ENCODE data around the gene OVCH1.
"Not testable (repeated sequence)": the region's sequence is repeated elsewhere in the genome, so short reads cannot be mapped to it uniquely, and the experiment has no call there.

OVCH1 gene

DNA sequence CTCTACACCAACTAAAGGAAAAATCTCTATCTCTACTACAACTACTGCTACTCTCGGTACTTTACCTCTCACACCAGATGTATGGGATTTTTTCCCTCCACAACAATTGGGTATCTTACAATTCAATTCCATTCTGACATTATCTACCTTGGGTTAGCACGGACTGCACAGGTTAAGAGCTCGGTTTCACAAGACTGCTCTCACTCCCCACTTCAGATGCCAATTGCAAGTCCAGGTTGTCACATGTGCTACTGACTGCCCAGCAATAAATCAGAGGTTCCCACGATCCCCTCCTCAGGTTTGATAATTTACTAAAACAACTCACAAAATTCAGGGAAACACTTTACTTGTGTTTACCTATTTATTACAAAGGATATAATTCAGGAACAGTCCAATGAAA, 58.0 kb downstream of the OVCH1 start:
- Histone ChIP-seq H3K36me3 (no peaks in the 10 kb centered on the region), H3K4me1 (ENCODE audit: control insufficient read depth in 1 of 2, insufficient read depth in 1 of 2, low read depth in 1 of 2, low read length in 1 of 2) (peaks cover 11 to 17% of the 10 kb centered on the region in 2 experiments), H3K27me3 (peaks cover 5% of the 10 kb centered on the region), H3K4me3 (ENCODE audit: low read depth in 1 of 2, low read length in 1 of 2) (no peak overlapping the region), H3K9me3 (no peaks in the 10 kb centered on the region), H3K27ac (no peak overlapping the region)
- TF ChIP-seq, protein P1, sequence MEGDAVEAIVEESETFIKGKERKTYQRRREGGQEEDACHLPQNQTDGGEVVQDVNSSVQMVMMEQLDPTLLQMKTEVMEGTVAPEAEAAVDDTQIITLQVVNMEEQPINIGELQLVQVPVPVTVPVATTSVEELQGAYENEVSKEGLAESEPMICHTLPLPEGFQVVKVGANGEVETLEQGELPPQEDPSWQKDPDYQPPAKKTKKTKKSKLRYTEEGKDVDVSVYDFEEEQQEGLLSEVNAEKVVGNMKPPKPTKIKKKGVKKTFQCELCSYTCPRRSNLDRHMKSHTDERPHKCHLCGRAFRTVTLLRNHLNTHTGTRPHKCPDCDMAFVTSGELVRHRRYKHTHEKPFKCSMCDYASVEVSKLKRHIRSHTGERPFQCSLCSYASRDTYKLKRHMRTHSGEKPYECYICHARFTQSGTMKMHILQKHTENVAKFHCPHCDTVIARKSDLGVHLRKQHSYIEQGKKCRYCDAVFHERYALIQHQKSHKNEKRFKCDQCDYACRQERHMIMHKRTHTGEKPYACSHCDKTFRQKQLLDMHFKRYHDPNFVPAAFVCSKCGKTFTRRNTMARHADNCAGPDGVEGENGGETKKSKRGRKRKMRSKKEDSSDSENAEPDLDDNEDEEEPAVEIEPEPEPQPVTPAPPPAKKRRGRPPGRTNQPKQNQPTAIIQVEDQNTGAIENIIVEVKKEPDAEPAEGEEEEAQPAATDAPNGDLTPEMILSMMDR (IDR thresholded peaks at IDR 0.05): no peak

DNA sequence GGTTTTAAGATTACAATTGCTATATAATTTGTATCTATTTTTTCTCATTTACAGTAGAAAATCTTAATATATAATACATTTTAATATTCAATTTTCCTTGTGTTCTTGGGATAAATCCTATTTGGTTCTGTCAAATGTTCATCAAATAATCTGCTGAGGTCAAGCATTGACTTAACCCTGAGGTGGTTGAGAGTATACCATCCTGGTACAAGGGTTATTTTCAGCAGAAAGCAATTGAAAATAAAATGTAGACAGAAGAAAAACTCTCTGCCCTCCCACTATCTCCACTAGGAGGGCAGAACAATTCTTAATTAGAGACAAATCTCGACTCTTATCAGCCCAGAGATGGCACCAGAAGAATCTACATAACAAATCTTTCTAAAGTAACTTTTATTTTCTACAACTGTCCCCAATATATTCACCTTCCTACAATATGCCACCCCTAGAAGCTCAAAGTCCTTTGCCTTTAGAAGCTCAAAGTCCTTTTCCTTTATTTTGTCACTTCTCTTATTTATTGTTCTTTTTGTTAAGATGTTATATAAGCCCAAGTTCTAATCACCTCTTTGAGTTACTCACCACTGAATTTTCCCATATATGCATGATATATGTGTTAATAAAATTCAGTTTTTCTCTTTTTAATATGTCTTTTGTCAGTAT, 58.6 kb downstream of the OVCH1 start:
- Histone ChIP-seq H3K36me3 (no peaks in the 10 kb centered on the region), H3K4me1 (ENCODE audit: control insufficient read depth in 1 of 2, insufficient read depth in 1 of 2, low read depth in 1 of 2, low read length in 1 of 2) (peaks cover 11 to 22% of the 10 kb centered on the region in 2 experiments), H3K4me3 (ENCODE audit: low read depth in 1 of 2, low read length in 1 of 2) (no peak overlapping the region), H3K27ac (no peak overlapping the region), H3K27me3 (no peaks in the 10 kb centered on the region), H3K9me3 (no peaks in the 10 kb centered on the region)
- TF ChIP-seq, protein P1 (IDR thresholded peaks at IDR 0.05): no peak

DNA sequence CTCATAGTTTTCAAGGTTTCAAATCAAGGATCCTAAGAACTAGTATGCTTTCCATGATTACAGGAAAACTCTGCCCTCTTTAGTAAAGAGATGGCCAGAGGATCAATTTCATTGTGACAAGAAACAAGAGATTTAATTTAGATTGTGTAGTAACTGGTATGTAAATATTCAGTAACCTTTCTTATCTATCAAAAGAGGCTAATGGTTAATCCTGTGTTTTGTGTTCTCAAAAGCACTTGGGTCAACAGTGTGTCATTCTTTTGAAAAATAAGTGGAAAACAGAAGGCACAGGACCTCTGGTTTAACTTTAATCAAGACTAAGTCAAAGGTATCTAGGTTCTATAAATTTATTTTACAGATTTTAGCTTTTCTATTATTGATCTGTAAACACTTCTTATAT, 59.9 kb downstream of the OVCH1 start:
- H3K36me3 ChIP-seq: no peaks in the 10 kb centered on the region
- no peak overlapping the region for H3K4me3 ChIP-seq (ENCODE audit: low read depth in 1 of 2, low read length in 1 of 2)
- peaks cover 11 to 22% of the 10 kb centered on the region in 2 experiments for H3K4me1 ChIP-seq (ENCODE audit: control insufficient read depth in 1 of 2, insufficient read depth in 1 of 2, low read depth in 1 of 2, low read length in 1 of 2)
- TF ChIP-seq, protein P1 (IDR thresholded peaks at IDR 0.05): no peak
- no peaks in the 10 kb centered on the region for H3K27me3 ChIP-seq
- H3K27ac ChIP-seq: peak overlapping the region; percentile 30
- no peaks in the 10 kb centered on the region for H3K9me3 ChIP-seq

DNA sequence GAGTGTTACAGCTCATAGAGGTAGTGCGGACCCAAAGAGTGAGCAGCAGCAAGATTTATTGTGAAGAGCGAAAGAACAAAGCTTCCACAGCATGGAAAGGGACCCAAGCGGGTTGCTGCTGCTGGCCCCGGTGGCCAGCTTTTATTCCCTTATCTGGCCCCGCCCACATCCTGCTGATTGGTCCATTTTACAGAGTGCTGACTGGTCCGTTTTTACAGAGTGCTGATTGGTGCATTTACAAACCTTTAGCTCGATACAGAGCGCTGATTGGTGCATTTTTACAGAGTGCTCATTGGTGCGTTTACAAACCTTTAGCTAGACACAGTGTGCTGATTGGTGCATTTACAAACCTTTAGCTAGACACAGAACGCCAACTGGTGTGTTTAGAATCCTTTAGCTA, 60.7 kb downstream of the OVCH1 start:
- H3K27ac ChIP-seq; H3K27me3 ChIP-seq; H3K36me3 ChIP-seq; H3K9me3 ChIP-seq; H3K4me3 ChIP-seq (ENCODE audit: low read depth in 1 of 2, low read length in 1 of 2): not testable (repeated sequence)
- H3K4me1 ChIP-seq (ENCODE audit: control insufficient read depth in 1 of 2, insufficient read depth in 1 of 2, low read depth in 1 of 2, low read length in 1 of 2): peaks cover 11 to 22% of the 10 kb centered on the region in 2 experiments

DNA sequence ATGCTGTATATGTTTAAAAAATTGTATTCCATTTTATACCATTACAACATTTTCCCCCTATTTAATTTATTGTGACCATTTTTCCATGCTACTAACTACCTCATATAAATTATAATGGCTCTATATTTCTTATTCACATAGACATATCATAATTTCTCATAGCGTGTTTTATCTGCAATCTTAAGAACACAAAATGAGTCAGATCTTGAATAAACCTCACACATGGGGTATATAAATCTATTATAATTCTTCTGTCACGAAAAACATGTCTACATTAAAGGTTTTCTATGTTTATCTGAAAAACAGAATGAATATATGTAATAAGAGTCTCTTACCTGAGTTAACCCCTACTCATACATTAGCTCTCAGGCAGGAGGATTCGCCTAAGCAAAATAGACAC, 66.0 kb downstream of the OVCH1 start:
- TF ChIP-seq, protein P1 (IDR thresholded peaks at IDR 0.05): no peak
- Histone ChIP-seq H3K4me1 (ENCODE audit: control insufficient read depth in 1 of 2, insufficient read depth in 1 of 2, low read depth in 1 of 2, low read length in 1 of 2) (peaks cover 40 to 56% of the 10 kb centered on the region in 2 experiments), H3K27me3 (no peaks in the 10 kb centered on the region), H3K4me3 (ENCODE audit: low read depth in 1 of 2, low read length in 1 of 2) (no peak overlapping the region), H3K27ac (no peak overlapping the region), H3K36me3 (no peaks in the 10 kb centered on the region), H3K9me3 (no peaks in the 10 kb centered on the region)

DNA sequence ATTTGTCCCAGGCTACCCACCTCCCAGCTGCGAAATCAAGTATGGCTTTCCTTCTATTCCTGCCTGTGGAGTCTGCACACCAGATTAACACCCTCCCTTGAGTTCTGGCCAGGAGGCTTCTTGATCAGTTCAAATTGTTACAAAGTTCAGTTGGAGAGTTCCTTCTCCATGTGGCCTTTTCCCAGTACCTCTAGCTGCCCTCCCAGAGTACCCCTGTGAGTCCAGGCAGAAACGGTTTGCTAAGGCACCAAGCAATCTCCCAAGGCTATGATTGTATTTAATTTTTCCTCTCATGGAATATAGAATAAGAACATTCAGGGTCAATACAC, 66.8 kb downstream of the OVCH1 start:
- H3K4me1 ChIP-seq (ENCODE audit: control insufficient read depth in 1 of 2, insufficient read depth in 1 of 2, low read depth in 1 of 2, low read length in 1 of 2): peaks cover 39 to 51% of the 10 kb centered on the region in 2 experiments
- no peaks in the 10 kb centered on the region for H3K36me3 ChIP-seq
- no peak overlapping the region for H3K4me3 ChIP-seq (ENCODE audit: low read depth in 1 of 2, low read length in 1 of 2)
- TF ChIP-seq, protein P1 (IDR thresholded peaks at IDR 0.05): no peak
- peak overlapping the region; percentile 1 for H3K27ac ChIP-seq
- H3K9me3 ChIP-seq: no peaks in the 10 kb centered on the region
- no peaks in the 10 kb centered on the region for H3K27me3 ChIP-seq
